IPS-18c (cell line): ENCODE measurements around the gene OR2H2.

Experiments
- H3K4me3 ChIP-seq: 2 replicates; pipeline ENCODE4 v1.7.0; 2013; ENCODE audit warnings: low read depth, mild to moderate bottlenecking, low read length, moderate library complexity; ENCODE audit not compliant: insufficient read depth
- H3K9me3 ChIP-seq: one replicate; pipeline ENCODE4 v1.6.1; 2013; ENCODE audit warnings: mild to moderate bottlenecking, low read length, moderate library complexity; ENCODE audit not compliant: control insufficient read depth, insufficient read depth

The OR2H2 gene

GRCh38 chr6:29576056-29576455 is 8.9 kb upstream of the OR2H2 start:
- no peak overlapping the region for H3K4me3 ChIP-seq
- no peaks in the 10 kb centered on the region for H3K9me3 ChIP-seq

- H3K4me3 ChIP-seq: no peak overlapping the region
- H3K9me3 ChIP-seq: no peaks in the 10 kb centered on the region
Measured at GRCh38 chr6:29577544-29577943, 7.4 kb upstream of the OR2H2 start.

GRCh38 chr6:29589423-29590048 is 4.6 kb downstream of the OR2H2 start:
- Histone ChIP-seq H3K4me3 (no peak overlapping the region), H3K9me3 (no peaks in the 10 kb centered on the region)

GRCh38 chr6:29590218-29590808 is 5.4 kb downstream of the OR2H2 start:
- no peak overlapping the region for H3K4me3 ChIP-seq
- no peaks in the 10 kb centered on the region for H3K9me3 ChIP-seq

- no peaks in the 10 kb centered on the region for H3K9me3 ChIP-seq
- no peak overlapping the region for H3K4me3 ChIP-seq
Measured at GRCh38 chr6:29591677-29592076, 6.8 kb downstream of the OR2H2 start.

- H3K9me3 ChIP-seq: no peaks in the 10 kb centered on the region
- H3K4me3 ChIP-seq: no peak overlapping the region
Measured at GRCh38 chr6:29593199-29593855, 8.4 kb downstream of the OR2H2 start.

GRCh38 chr6:29596381-29596900 is 11.5 kb downstream of the OR2H2 start:
- Histone ChIP-seq H3K9me3 (no peaks in the 10 kb centered on the region), H3K4me3 (no peak overlapping the region)

GRCh38 chr6:29597184-29597583 is 12.3 kb downstream of the OR2H2 start:
- Histone ChIP-seq H3K9me3 (no peaks in the 10 kb centered on the region), H3K4me3 (no peak overlapping the region)

GRCh38 chr6:29598172-29598747 is 13.3 kb downstream of the OR2H2 start:
- Histone ChIP-seq H3K4me3 (no peak overlapping the region), H3K9me3 (no peaks in the 10 kb centered on the region)

- Histone ChIP-seq H3K9me3 (no peaks in the 10 kb centered on the region), H3K4me3 (no peak overlapping the region)
Measured at GRCh38 chr6:29602564-29603361, 17.8 kb downstream of the OR2H2 start.

- Histone ChIP-seq H3K9me3 (no peaks in the 10 kb centered on the region), H3K4me3 (no peak overlapping the region)
Measured at GRCh38 chr6:29603456-29603855, 18.5 kb downstream of the OR2H2 start.

- H3K4me3 ChIP-seq: no peak overlapping the region
- H3K9me3 ChIP-seq: no peaks in the 10 kb centered on the region
Measured at GRCh38 chr6:29603930-29604329, 19.0 kb downstream of the OR2H2 start.

- Histone ChIP-seq H3K9me3 (no peaks in the 10 kb centered on the region), H3K4me3 (no peak overlapping the region)
Measured at GRCh38 chr6:29608131-29608530, 23.2 kb downstream of the OR2H2 start.

GRCh38 chr6:29610540-29610939 is 25.6 kb downstream of the OR2H2 start:
- H3K4me3 ChIP-seq: no peak overlapping the region

GRCh38 chr6:29611426-29611825 is 26.5 kb downstream of the OR2H2 start:
- no peaks in the 10 kb centered on the region for H3K9me3 ChIP-seq
- no peak overlapping the region for H3K4me3 ChIP-seq

More at GRCh38 chr6:29610540-29610939, 25.6 kb downstream of the OR2H2 start:
- no peaks in the 10 kb centered on the region for H3K9me3 ChIP-seq

GRCh38 chr6:29617782-29618554 is 33.0 kb downstream of the OR2H2 start:
- Histone ChIP-seq H3K4me3 (no peak overlapping the region), H3K9me3 (no peaks in the 10 kb centered on the region)
